ENCODE data around the gene GORASP2.

GORASP2 gene

DNA sequence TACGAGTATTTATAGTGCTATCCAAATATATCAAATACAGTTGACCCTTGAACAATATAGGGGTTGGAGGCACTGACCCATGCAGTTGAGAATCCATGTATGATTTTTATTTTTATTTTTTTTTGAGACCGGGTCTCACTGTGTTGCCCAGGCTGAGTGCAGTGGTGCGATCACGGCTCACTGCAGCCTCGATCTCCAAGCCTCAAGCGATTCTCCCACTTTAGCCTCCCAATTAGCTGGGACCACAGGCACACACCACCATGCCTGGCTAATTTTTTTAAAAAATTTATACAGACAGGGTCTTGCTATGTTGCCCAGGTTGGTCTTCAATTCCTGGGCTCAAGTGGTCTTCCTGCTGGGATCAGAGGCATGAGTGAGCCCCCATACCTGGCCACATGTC lies 70.6 kb downstream of the GORASP2 start:
- no peak for DNase-seq (ENCODE audit: low read depth in 2 of 2)

- DNase-seq (ENCODE audit: low read depth in 2 of 2), result no peak
Measured at GRCh38 chr2:171004363-171004762, 75.3 kb downstream of the GORASP2 start.

GRCh38 chr2:171004833-171005232 lies 75.8 kb downstream of the GORASP2 start:
- no peak for DNase-seq (ENCODE audit: low read depth in 2 of 2)

GRCh38 chr2:171008550-171009205 lies 79.6 kb downstream of the GORASP2 start:
- DNase-seq (ENCODE audit: low read depth in 2 of 2), result no peak

GRCh38 chr2:171009386-171009785 lies 80.3 kb downstream of the GORASP2 start:
- no peak for DNase-seq (ENCODE audit: low read depth in 2 of 2)

DNA sequence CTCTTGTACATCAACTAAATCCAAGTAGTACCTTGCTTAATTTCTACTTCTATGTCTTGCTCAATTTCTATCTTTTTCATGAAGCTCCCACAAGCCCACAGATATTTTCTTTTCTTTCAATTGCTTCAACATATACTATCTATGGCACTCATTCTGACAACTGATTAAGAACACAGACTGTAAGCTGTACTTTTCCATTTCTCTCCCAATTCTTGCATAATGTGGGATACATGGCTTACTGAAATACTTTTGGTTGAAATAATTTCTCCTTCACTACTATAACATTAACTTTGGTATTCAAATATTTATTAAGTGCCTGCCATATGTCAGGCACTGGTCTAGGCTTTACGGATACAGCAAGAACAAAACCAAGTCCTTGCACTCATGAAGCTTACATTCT lies 84.8 kb downstream of the GORASP2 start:
- DNase-seq (ENCODE audit: low read depth in 2 of 2), result no peak

DNA sequence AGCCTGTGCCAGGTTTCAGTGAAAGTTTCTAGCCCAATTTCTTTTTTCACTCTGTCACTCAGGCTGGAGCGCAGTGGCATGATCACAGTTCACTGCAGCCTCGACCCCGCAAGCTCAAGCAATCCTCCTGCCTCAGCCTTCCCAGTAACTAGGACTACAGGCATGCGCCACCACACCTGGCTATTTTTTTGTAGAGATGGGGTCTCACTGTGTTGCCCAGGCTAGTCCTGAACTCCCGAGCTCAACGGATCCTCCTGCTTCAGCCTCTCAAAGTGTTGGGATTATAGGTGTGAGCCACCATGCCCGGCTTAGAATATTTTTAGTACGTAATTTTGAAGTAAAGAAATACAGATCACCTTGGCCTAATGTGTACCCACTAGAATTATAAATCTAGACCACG lies 87.1 kb downstream of the GORASP2 start:
- no peak for DNase-seq (ENCODE audit: low read depth in 2 of 2)
